WTC11 (cell line): Measurements from ENCODE around the gene PLD5.

Experiments
- CBFB ChIP-seq: sonication (generic); formaldehyde crosslinking; IDR thresholded peaks from 2 replicates; pipeline ENCODE4 v1.8.1; 2022; ENCODE audit warnings: mild to moderate bottlenecking, low read depth, missing genetic modification reagents
- JUN ChIP-seq: sonication (generic); formaldehyde crosslinking; IDR thresholded peaks from 2 replicates; pipeline ENCODE4 v1.8.0; 2023; ENCODE audit warnings: mild to moderate bottlenecking, missing genetic modification reagents
- NFYB ChIP-seq: sonication (generic); formaldehyde crosslinking; conservative IDR thresholded peaks from 2 replicates; pipeline ENCODE4 v1.8.0; 2022; ENCODE audit warnings: low read depth, missing genetic modification reagents
- SMAD4 ChIP-seq: sonication (generic); formaldehyde crosslinking; IDR thresholded peaks from 2 replicates; pipeline ENCODE4 v1.8.0; 2022; ENCODE audit warnings: mild to moderate bottlenecking, missing genetic modification reagents
- ZNF121 ChIP-seq: sonication (generic); formaldehyde crosslinking; IDR thresholded peaks from 2 replicates; pipeline ENCODE4 v1.8.0; 2023; ENCODE audit warnings: missing genetic modification reagents
- TF ChIP-seq, protein P1 (sequence below): fragments of 200-600 bp; IDR thresholded peaks from 2 replicates; pipeline ENCODE4 v1.8.0; 2022; ENCODE audit warnings: antibody characterized with exemption
- TF ChIP-seq, protein P2 (sequence below): sonication (generic); formaldehyde crosslinking; IDR thresholded peaks from 2 replicates; pipeline ENCODE4 v1.8.0; 2022; ENCODE audit warnings: mild to moderate bottlenecking, missing genetic modification reagents
- TF ChIP-seq, protein P3 (sequence below): sonication (generic); formaldehyde crosslinking; IDR thresholded peaks from 2 replicates; pipeline ENCODE4 v1.8.1; 2023; ENCODE audit warnings: mild to moderate bottlenecking, missing genetic modification reagents, borderline replicate concordance
- TF ChIP-seq, protein P4 (sequence below): sonication (generic); formaldehyde crosslinking; IDR thresholded peaks from 2 replicates; pipeline ENCODE4 v1.8.1; 2022; ENCODE audit warnings: mild to moderate bottlenecking, missing genetic modification reagents, moderate library complexity, borderline replicate concordance

DNA sequence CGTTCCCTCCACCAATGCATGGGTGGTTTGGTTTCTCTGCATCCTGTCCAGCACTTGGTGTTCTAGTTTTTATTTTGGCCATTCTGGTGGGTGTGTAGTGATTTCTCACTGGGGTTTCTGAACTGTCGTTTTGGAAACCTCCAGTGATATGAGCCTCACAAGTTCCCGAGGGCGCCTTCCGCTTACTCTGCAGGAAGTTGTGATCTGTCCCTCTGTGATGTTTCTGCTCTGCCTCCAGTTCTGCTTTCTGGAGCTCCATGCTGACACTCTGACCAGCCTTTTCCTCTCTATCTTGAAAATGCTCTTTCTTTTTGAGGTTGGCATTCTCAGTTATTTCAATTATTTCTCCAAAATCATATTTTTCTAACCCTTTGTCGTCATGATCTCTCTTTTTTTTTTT lies 111.6 kb downstream of the PLD5 start:
- TF ChIP-seq NFYB: no peak
- TF ChIP-seq, protein P1, sequence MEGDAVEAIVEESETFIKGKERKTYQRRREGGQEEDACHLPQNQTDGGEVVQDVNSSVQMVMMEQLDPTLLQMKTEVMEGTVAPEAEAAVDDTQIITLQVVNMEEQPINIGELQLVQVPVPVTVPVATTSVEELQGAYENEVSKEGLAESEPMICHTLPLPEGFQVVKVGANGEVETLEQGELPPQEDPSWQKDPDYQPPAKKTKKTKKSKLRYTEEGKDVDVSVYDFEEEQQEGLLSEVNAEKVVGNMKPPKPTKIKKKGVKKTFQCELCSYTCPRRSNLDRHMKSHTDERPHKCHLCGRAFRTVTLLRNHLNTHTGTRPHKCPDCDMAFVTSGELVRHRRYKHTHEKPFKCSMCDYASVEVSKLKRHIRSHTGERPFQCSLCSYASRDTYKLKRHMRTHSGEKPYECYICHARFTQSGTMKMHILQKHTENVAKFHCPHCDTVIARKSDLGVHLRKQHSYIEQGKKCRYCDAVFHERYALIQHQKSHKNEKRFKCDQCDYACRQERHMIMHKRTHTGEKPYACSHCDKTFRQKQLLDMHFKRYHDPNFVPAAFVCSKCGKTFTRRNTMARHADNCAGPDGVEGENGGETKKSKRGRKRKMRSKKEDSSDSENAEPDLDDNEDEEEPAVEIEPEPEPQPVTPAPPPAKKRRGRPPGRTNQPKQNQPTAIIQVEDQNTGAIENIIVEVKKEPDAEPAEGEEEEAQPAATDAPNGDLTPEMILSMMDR: no peak
- TF ChIP-seq, protein P2, sequence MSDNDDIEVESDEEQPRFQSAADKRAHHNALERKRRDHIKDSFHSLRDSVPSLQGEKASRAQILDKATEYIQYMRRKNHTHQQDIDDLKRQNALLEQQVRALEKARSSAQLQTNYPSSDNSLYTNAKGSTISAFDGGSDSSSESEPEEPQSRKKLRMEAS: no peak
- TF ChIP-seq ZNF121 (CRISPR knock-in tag): no peak
- TF ChIP-seq, protein P3, sequence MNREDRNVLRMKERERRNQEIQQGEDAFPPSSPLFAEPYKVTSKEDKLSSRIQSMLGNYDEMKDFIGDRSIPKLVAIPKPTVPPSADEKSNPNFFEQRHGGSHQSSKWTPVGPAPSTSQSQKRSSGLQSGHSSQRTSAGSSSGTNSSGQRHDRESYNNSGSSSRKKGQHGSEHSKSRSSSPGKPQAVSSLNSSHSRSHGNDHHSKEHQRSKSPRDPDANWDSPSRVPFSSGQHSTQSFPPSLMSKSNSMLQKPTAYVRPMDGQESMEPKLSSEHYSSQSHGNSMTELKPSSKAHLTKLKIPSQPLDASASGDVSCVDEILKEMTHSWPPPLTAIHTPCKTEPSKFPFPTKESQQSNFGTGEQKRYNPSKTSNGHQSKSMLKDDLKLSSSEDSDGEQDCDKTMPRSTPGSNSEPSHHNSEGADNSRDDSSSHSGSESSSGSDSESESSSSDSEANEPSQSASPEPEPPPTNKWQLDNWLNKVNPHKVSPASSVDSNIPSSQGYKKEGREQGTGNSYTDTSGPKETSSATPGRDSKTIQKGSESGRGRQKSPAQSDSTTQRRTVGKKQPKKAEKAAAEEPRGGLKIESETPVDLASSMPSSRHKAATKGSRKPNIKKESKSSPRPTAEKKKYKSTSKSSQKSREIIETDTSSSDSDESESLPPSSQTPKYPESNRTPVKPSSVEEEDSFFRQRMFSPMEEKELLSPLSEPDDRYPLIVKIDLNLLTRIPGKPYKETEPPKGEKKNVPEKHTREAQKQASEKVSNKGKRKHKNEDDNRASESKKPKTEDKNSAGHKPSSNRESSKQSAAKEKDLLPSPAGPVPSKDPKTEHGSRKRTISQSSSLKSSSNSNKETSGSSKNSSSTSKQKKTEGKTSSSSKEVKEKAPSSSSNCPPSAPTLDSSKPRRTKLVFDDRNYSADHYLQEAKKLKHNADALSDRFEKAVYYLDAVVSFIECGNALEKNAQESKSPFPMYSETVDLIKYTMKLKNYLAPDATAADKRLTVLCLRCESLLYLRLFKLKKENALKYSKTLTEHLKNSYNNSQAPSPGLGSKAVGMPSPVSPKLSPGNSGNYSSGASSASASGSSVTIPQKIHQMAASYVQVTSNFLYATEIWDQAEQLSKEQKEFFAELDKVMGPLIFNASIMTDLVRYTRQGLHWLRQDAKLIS (CRISPR knock-in tag): no peak
- TF ChIP-seq JUN (CRISPR knock-in tag): no peak
- TF ChIP-seq CBFB (CRISPR knock-in tag): no peak
- TF ChIP-seq SMAD4 (CRISPR knock-in tag): no peak
- TF ChIP-seq, protein P4, sequence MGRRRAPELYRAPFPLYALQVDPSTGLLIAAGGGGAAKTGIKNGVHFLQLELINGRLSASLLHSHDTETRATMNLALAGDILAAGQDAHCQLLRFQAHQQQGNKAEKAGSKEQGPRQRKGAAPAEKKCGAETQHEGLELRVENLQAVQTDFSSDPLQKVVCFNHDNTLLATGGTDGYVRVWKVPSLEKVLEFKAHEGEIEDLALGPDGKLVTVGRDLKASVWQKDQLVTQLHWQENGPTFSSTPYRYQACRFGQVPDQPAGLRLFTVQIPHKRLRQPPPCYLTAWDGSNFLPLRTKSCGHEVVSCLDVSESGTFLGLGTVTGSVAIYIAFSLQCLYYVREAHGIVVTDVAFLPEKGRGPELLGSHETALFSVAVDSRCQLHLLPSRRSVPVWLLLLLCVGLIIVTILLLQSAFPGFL: no peak
